ENCODE data around the gene GLOD5. TPM values are rescaled to one million over a fixed set of nuclear protein-coding genes. Genes with fewer than 3 reads are reported as not detected.

GLOD5 gene
- total and polyA plus RNA-seq, 9 of the 15 experiments (the other 6 are each of a cell fraction or from before 2014, with no cell fraction given) = 0.27 to 4.4 (median 2.2) TPM

DNA sequence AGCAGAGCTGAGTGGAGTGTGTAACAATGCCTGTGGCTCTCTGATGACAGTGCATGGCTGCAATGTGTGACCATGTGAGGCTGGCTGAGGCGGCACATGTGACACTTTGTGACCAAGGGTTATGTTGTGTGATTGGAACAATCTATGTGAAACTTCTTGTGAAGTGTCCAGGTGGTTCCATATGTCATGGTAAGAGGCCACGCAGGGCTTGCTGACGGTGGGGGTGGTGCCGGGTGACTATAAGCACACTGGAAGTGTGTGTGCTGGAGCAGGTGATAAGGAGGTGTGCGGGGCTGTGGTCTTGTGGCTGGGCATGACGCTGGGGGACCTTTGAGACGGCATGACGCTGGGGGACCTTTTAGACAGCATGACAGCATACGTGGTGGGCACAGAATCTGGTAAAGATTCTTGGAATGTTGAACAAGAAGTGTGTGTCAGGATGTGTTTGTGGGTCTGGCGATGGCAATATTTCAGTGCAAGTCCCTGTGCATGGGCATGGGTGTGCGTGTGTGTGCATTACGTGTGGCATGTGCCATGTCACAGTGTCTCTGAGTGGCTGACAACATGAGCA lies 32.9 kb downstream of the GLOD5 start (continued):
- no peak for TF ChIP-seq GTF3C2 (IDR thresholded peaks at IDR 0.05; ENCODE audit: borderline replicate concordance, extremely low read depth, insufficient read length)
- no peak for TF ChIP-seq SRSF3 (IDR thresholded peaks at IDR 0.05; ENCODE audit: insufficient read depth, low read length)
- no peak for TF ChIP-seq SRF (CRISPR knock-in tag; IDR thresholded peaks at IDR 0.05)
- no peak for TF ChIP-seq KLF1 (tag; IDR thresholded peaks at IDR 0.05)
- TF ChIP-seq ZNF23 (CRISPR knock-in tag; IDR thresholded peaks at IDR 0.05) = no peak
- no peak for TF ChIP-seq MTA3 (IDR thresholded peaks at IDR 0.05; ENCODE audit: borderline replicate concordance)
- TF ChIP-seq HNRNPK (IDR thresholded peaks at IDR 0.05; ENCODE audit: low read depth, low read length, poor library complexity, severe bottlenecking) = no peak
- TF ChIP-seq NFIX (CRISPR knock-in tag; IDR thresholded peaks at IDR 0.05; ENCODE audit: low read depth) = no peak
- TF ChIP-seq KLF13 (tag; IDR thresholded peaks at IDR 0.05; ENCODE audit: borderline replicate concordance, low read depth) = peak; percentile 15; the same call in 1 of the 2 replicates
- no peak for TF ChIP-seq HEY1 (CRISPR knock-in tag; IDR thresholded peaks at IDR 0.05; ENCODE audit: borderline replicate concordance)
- TF ChIP-seq ZNF174 (CRISPR knock-in tag; IDR thresholded peaks at IDR 0.05) = no peak
- peak; percentile 27; the same call in 1 of the 2 replicates for TF ChIP-seq KLF16 (IDR thresholded peaks at IDR 0.05)
- TF ChIP-seq ZFP91 (CRISPR knock-in tag; IDR thresholded peaks at IDR 0.05) = 0 out of 2 replicates have a peak, but pooled peaks have one; percentile 51
- TF ChIP-seq ZNF316 (IDR thresholded peaks at IDR 0.05) = peak; percentile 34; the same call in 1 of the 2 replicates
- TF ChIP-seq THRAP3 (IDR thresholded peaks at IDR 0.05; ENCODE audit: borderline replicate concordance) = 0 out of 2 replicates have a peak, but pooled peaks have one; percentile 71
- TF ChIP-seq YY1 (IDR thresholded peaks at IDR 0.05; ENCODE audit: borderline replicate concordance in 1 of 3, control insufficient read depth in 1 of 3, extremely low read depth in 1 of 3, insufficient read depth in 3 of 3, insufficient read length in 1 of 3, insufficient replicate concordance in 2 of 3, low read depth in 1 of 3, low read length in 2 of 3) = peak in 1 of 3 experiments; percentile 15
- TF ChIP-seq SMAD4 (CRISPR knock-in tag; conservative IDR thresholded peaks at IDR 0.05) = no peak
- TF ChIP-seq ZNF324 (CRISPR knock-in tag; IDR thresholded peaks at IDR 0.05) = no peak
- TF ChIP-seq ZNF584 (CRISPR knock-in tag; IDR thresholded peaks at IDR 0.05; ENCODE audit: low read depth) = no peak
- no peak for TF ChIP-seq BRCA1 (IDR thresholded peaks at IDR 0.05)
- no peak for TF ChIP-seq BRCA1 (CRISPR knock-in tag; IDR thresholded peaks at IDR 0.05)
- no peak for TF ChIP-seq SPI1 (IDR thresholded peaks at IDR 0.05; ENCODE audit: borderline replicate concordance, low read depth, low read length)
- no peak; the same call in 1 of the 2 replicates for TF ChIP-seq RNF2 (IDR thresholded peaks at IDR 0.05)
- TF ChIP-seq ZNF253 (CRISPR knock-in tag; conservative IDR thresholded peaks at IDR 0.05) = no peak
- TF ChIP-seq MCM2 (IDR thresholded peaks at IDR 0.05; ENCODE audit: low read depth) = no peak
- no peak for TF ChIP-seq C11orf30 (IDR thresholded peaks at IDR 0.05; ENCODE audit: low read depth)
